GM18498 (cell line): Measurements from ENCODE around the gene SMCO4.

Experiments
- ATAC-seq: cut with Tn5 transposase; IDR thresholded peaks from one replicate; pipeline ENCODE4 v1.9.1; 2021; ENCODE audit warnings: mild to moderate bottlenecking, moderate library complexity; ENCODE audit not compliant: unreplicated experiment

SMCO4 gene

GRCh38 chr11:93563857-93564256 lies 20.7 kb upstream of the SMCO4 start:
- no peak for ATAC-seq

GRCh38 chr11:93560199-93560932 lies 17.2 kb upstream of the SMCO4 start:
- no peak for ATAC-seq

GRCh38 chr11:93559681-93560080 lies 16.5 kb upstream of the SMCO4 start:
- ATAC-seq = no peak

- no peak for ATAC-seq
Measured at GRCh38 chr11:93552874-93553273, 9.7 kb upstream of the SMCO4 start.

- ATAC-seq = no peak
Measured at GRCh38 chr11:93549976-93550375, 6.8 kb upstream of the SMCO4 start.

GRCh38 chr11:93548679-93549319 lies 5.6 kb upstream of the SMCO4 start:
- no peak for ATAC-seq

GRCh38 chr11:93547773-93548172 lies 4.6 kb upstream of the SMCO4 start:
- ATAC-seq = no peak

- ATAC-seq = no peak
Measured at GRCh38 chr11:93547028-93547427, 3.8 kb upstream of the SMCO4 start.

GRCh38 chr11:93545566-93545965 lies 2.4 kb upstream of the SMCO4 start:
- ATAC-seq = no peak

- peak; percentile 50 for ATAC-seq
Measured at GRCh38 chr11:93542811-93543229, 371 bp downstream of the SMCO4 start.

GRCh38 chr11:93541884-93542810 lies 1.0 kb downstream of the SMCO4 start:
- ATAC-seq = peak; percentile 61

- no peak for ATAC-seq
Measured at GRCh38 chr11:93540896-93541553, 2.2 kb downstream of the SMCO4 start.

GRCh38 chr11:93540337-93540736 lies 2.9 kb downstream of the SMCO4 start:
- no peak for ATAC-seq

GRCh38 chr11:93537767-93538261 lies 5.4 kb downstream of the SMCO4 start:
- ATAC-seq = no peak

- ATAC-seq = no peak
Measured at GRCh38 chr11:93537049-93537448, 6.1 kb downstream of the SMCO4 start.

- peak; percentile 7 for ATAC-seq
Measured at GRCh38 chr11:93536101-93536861, 6.9 kb downstream of the SMCO4 start.

- ATAC-seq = peak; percentile 64
Measured at GRCh38 chr11:93535578-93535977, 7.6 kb downstream of the SMCO4 start.

GRCh38 chr11:93532806-93533205 lies 10.4 kb downstream of the SMCO4 start:
- no peak for ATAC-seq

- peak; percentile 39 for ATAC-seq
Measured at GRCh38 chr11:93532281-93532789, 10.9 kb downstream of the SMCO4 start.

GRCh38 chr11:93530468-93530826 lies 12.7 kb downstream of the SMCO4 start:
- no peak for ATAC-seq
